Neural cell (in vitro differentiated cells): ENCODE data around the gene IPO7. TPM values are rescaled to one million over a fixed set of nuclear protein-coding genes. Genes with fewer than 3 reads are reported as not detected.

ENCODE experiments used
- H2AFZ ChIP-seq: fragments of 200-600, 300-800 bp; sonication (generic), shearing (Covaris generic); 2 replicates; pipeline ENCODE4 v1.6.0; 2014; ENCODE audit warnings: low read depth, mild to moderate bottlenecking, antibody characterized with exemption, low read length, moderate library complexity
- H3F3A ChIP-seq: fragments of 200-600 bp; shearing (Covaris generic); 2 replicates; pipeline ENCODE4 v1.6.1; 2016; ENCODE audit warnings: mild to moderate bottlenecking, moderate library complexity, mixed read lengths, antibody characterized with exemption, low read length; ENCODE audit not compliant: insufficient read depth, poor library complexity, severe bottlenecking
- H3K27ac ChIP-seq: fragments of 200-600, 300-800 bp; sonication (generic), shearing (Covaris generic); 2 replicates; pipeline ENCODE4 v1.5.1; 2014; ENCODE audit warnings: mild to moderate bottlenecking, low read length, moderate library complexity
- H3K27me3 ChIP-seq: fragments of 300-800, 200-600 bp; sonication (generic), shearing (Covaris generic); 2 replicates; pipeline ENCODE4 v1.6.0; 2014; ENCODE audit warnings: mild to moderate bottlenecking, low read depth, low read length, moderate library complexity; ENCODE audit not compliant: insufficient read depth
- H3K36me3 ChIP-seq: fragments of 300-800, 200-600 bp; sonication (generic), shearing (Covaris generic); 2 replicates; pipeline ENCODE4 v1.5.1; 2014; ENCODE audit warnings: mild to moderate bottlenecking, antibody characterized with exemption, low read length, moderate library complexity; ENCODE audit not compliant: insufficient read depth
- H3K4me2 ChIP-seq: fragments of 300-800, 200-600 bp; sonication (generic), shearing (Covaris generic); 2 replicates; pipeline ENCODE4 v1.6.0; 2014; ENCODE audit warnings: mild to moderate bottlenecking, low read length
- H3K4me3 ChIP-seq: fragments of 300-800, 200-600 bp; sonication (generic), shearing (Covaris generic); 2 replicates; pipeline ENCODE4 v1.5.1; 2014; ENCODE audit warnings: mild to moderate bottlenecking, low read length, moderate library complexity
- H3K79me2 ChIP-seq: fragments of 200-600 bp; shearing (Covaris generic); replicated peaks from 2 replicates; pipeline ENCODE4 v1.6.0; 2014; ENCODE audit warnings: mild to moderate bottlenecking, low read length, moderate library complexity; ENCODE audit not compliant: insufficient read depth
- H3K9ac ChIP-seq: fragments of 300-800, 200-600 bp; sonication (generic), shearing (Covaris generic); 2 replicates; pipeline ENCODE4 v1.6.1; 2016; ENCODE audit warnings: mild to moderate bottlenecking, low read length, mixed read lengths
- H3K9me2 ChIP-seq: fragments of 200-600 bp; shearing (Covaris generic); 2 replicates; pipeline ENCODE4 v1.6.1; 2016; ENCODE audit warnings: mild to moderate bottlenecking, low read length, mixed read lengths; ENCODE audit not compliant: insufficient read depth
- H3K9me3 ChIP-seq: fragments of 200-600, 300-800 bp; sonication (generic), shearing (Covaris generic); 2 replicates; pipeline ENCODE4 v1.6.1; 2016; ENCODE audit warnings: mild to moderate bottlenecking, mixed run types, low read length, moderate library complexity, mixed read lengths
- H4K20me1 ChIP-seq: fragments of 200-600 bp; shearing (Covaris generic); 2 replicates; pipeline ENCODE4 v1.6.1; 2016; ENCODE audit warnings: mild to moderate bottlenecking, mixed run types; ENCODE audit not compliant: insufficient read depth
- EP300 ChIP-seq: fragments of 450-650 bp; conservative IDR thresholded peaks from 2 replicates; pipeline ENCODE4 v1.6.1; 2014; ENCODE audit warnings: antibody characterized with exemption, mild to moderate bottlenecking, moderate library complexity; ENCODE audit not compliant: poor library complexity, severe bottlenecking
- EZH2 ChIP-seq: fragments of 200-600, 300-800 bp; shearing (Covaris generic), sonication (generic); IDR thresholded peaks from 2 replicates; pipeline ENCODE4 v1.6.1; 2014; ENCODE audit warnings: antibody characterized with exemption, low read length, borderline replicate concordance, mild to moderate bottlenecking; ENCODE audit not compliant: insufficient read depth, poor library complexity, severe bottlenecking
- MXI1 ChIP-seq: fragments of 450-650 bp; conservative IDR thresholded peaks from 2 replicates; pipeline ENCODE4 v1.6.1; 2014; ENCODE audit warnings: antibody characterized with exemption, mild to moderate bottlenecking; ENCODE audit not compliant: poor library complexity, severe bottlenecking
- POLR2AphosphoS5 ChIP-seq: IDR thresholded peaks from 2 replicates; pipeline ENCODE4 v1.6.1; 2012
- RAD21 ChIP-seq: fragments of 450-650 bp; conservative IDR thresholded peaks from 2 replicates; pipeline ENCODE4 v1.6.1; 2014; ENCODE audit warnings: antibody characterized with exemption, mild to moderate bottlenecking, moderate library complexity
- SMC3 ChIP-seq: fragments of 450-650 bp; conservative IDR thresholded peaks from 2 replicates; pipeline ENCODE4 v1.6.1; 2014; ENCODE audit warnings: antibody characterized with exemption, mild to moderate bottlenecking, moderate library complexity; ENCODE audit not compliant: poor library complexity
- TAF1 ChIP-seq: IDR thresholded peaks from 2 replicates; pipeline ENCODE4 v1.6.1; 2012; ENCODE audit warnings: low read depth
- polyA plus RNA-seq: library from polyadenylated mRNA; depleted of rRNA; stranded (reverse); fragments of >200 nt; gene quantifications from 2 replicates; pipeline ENCODE4 v1.2.3, GENCODE V29; 2014
- TF ChIP-seq, protein P1 (sequence below): IDR thresholded peaks from 2 replicates; pipeline ENCODE4 v1.6.1; 2012; ENCODE audit warnings: borderline replicate concordance
- TF ChIP-seq, protein P2 (sequence below): fragments of 450-650 bp; IDR thresholded peaks from 2 replicates; pipeline ENCODE4 v1.5.1; 2014; ENCODE audit warnings: antibody characterized with exemption, mild to moderate bottlenecking, moderate library complexity; ENCODE audit not compliant: poor library complexity, severe bottlenecking

The IPO7 gene
- polyA plus RNA-seq, 1 donor from 2014 or later: 69.2 TPM

DNA sequence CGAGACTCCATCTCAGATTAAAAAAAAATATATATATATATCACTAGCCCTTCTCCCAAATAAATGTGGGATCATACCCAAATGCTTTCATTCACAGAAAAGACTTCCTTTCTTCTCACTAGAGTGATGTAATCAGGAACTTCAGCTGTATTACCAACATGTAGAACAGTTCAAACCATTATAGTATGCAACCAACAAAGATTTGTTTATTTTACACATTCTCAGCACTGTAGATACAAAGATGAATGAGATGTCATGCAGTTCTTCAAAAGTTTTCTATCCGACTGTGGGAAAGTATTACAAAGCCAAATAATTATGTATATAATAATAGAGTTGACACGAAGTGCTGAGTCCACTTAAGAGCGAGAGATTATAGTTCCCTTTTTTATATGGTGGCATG, 54.2 kb downstream of the IPO7 start:
- TF ChIP-seq POLR2AphosphoS5 (no peak), RAD21 (no peak), EP300 (no peak), TAF1 (no peak), EZH2 (no peak), SMC3 (no peak), MXI1 (no peak)
- TF ChIP-seq, protein P1, sequence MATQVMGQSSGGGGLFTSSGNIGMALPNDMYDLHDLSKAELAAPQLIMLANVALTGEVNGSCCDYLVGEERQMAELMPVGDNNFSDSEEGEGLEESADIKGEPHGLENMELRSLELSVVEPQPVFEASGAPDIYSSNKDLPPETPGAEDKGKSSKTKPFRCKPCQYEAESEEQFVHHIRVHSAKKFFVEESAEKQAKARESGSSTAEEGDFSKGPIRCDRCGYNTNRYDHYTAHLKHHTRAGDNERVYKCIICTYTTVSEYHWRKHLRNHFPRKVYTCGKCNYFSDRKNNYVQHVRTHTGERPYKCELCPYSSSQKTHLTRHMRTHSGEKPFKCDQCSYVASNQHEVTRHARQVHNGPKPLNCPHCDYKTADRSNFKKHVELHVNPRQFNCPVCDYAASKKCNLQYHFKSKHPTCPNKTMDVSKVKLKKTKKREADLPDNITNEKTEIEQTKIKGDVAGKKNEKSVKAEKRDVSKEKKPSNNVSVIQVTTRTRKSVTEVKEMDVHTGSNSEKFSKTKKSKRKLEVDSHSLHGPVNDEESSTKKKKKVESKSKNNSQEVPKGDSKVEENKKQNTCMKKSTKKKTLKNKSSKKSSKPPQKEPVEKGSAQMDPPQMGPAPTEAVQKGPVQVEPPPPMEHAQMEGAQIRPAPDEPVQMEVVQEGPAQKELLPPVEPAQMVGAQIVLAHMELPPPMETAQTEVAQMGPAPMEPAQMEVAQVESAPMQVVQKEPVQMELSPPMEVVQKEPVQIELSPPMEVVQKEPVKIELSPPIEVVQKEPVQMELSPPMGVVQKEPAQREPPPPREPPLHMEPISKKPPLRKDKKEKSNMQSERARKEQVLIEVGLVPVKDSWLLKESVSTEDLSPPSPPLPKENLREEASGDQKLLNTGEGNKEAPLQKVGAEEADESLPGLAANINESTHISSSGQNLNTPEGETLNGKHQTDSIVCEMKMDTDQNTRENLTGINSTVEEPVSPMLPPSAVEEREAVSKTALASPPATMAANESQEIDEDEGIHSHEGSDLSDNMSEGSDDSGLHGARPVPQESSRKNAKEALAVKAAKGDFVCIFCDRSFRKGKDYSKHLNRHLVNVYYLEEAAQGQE: no peak
- TF ChIP-seq, protein P2, sequence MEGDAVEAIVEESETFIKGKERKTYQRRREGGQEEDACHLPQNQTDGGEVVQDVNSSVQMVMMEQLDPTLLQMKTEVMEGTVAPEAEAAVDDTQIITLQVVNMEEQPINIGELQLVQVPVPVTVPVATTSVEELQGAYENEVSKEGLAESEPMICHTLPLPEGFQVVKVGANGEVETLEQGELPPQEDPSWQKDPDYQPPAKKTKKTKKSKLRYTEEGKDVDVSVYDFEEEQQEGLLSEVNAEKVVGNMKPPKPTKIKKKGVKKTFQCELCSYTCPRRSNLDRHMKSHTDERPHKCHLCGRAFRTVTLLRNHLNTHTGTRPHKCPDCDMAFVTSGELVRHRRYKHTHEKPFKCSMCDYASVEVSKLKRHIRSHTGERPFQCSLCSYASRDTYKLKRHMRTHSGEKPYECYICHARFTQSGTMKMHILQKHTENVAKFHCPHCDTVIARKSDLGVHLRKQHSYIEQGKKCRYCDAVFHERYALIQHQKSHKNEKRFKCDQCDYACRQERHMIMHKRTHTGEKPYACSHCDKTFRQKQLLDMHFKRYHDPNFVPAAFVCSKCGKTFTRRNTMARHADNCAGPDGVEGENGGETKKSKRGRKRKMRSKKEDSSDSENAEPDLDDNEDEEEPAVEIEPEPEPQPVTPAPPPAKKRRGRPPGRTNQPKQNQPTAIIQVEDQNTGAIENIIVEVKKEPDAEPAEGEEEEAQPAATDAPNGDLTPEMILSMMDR: no peak
- no peak overlapping the region for H2AFZ ChIP-seq
- H3K79me2 ChIP-seq: no peaks in the 10 kb centered on the region
- H3K4me2 ChIP-seq: no peak overlapping the region
- no peak overlapping the region for H3K9ac ChIP-seq
- no peaks in the 10 kb centered on the region for H3K27me3 ChIP-seq
- no peaks in the 10 kb centered on the region for H4K20me1 ChIP-seq
- H3K9me2 ChIP-seq: no peaks in the 10 kb centered on the region
- no peaks in the 10 kb centered on the region for H3K9me3 ChIP-seq
- no peaks in the 10 kb centered on the region for H3F3A ChIP-seq
- H3K36me3 ChIP-seq: no peaks in the 10 kb centered on the region
- no peak overlapping the region for H3K4me3 ChIP-seq
- no peak overlapping the region for H3K27ac ChIP-seq

DNA sequence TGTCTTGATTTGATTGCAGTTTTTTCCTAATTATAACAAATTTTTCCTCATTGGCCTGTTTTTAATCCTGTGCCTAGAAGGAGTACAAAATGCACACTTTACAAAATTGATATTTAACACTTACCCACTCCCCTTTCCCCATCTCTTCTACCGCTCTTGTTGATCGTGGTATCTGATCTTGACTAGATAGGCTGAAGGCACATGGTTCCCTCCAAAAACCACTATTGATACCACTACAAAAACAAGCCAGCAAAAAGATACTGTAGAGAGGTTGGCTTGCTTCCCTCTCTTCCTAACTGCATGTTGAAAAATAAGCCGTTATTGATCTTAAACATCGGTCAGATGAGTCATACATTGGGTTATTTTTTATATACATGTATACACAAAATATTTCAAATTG, 61.8 kb downstream of the IPO7 start:
- no peak for TF ChIP-seq MXI1
- no peak for TF ChIP-seq EZH2
- TF ChIP-seq, protein P2: no peak
- TF ChIP-seq SMC3: no peak
- no peak for TF ChIP-seq EP300
- TF ChIP-seq RAD21: no peak
- TF ChIP-seq, protein P1: no peak
- TF ChIP-seq POLR2AphosphoS5: no peak
- no peak for TF ChIP-seq TAF1
- H3K9me2 ChIP-seq: no peaks in the 10 kb centered on the region
- H3K27ac ChIP-seq: no peak overlapping the region
- H3F3A ChIP-seq: no peaks in the 10 kb centered on the region
- H3K36me3 ChIP-seq: no peaks in the 10 kb centered on the region
- H3K9ac ChIP-seq: no peak overlapping the region
- H3K9me3 ChIP-seq: no peaks in the 10 kb centered on the region
- no peaks in the 10 kb centered on the region for H4K20me1 ChIP-seq
- no peak overlapping the region for H3K4me3 ChIP-seq
- no peaks in the 10 kb centered on the region for H3K79me2 ChIP-seq
- H2AFZ ChIP-seq: no peak overlapping the region
- no peaks in the 10 kb centered on the region for H3K27me3 ChIP-seq
- no peak overlapping the region for H3K4me2 ChIP-seq
